HG03342 (cell line): ENCODE data around the gene NRDC.

Experiments
- ATAC-seq: cut with Tn5 transposase; IDR thresholded peaks from one replicate; pipeline ENCODE4 v1.9.1; 2021; ENCODE audit warnings: mild to moderate bottlenecking, moderate library complexity; ENCODE audit not compliant: unreplicated experiment

NRDC gene

GRCh38 chr1:51784997-51785421 is 93.5 kb downstream of the NRDC start:
- ATAC-seq: no peak

GRCh38 chr1:51780927-51781326 is 97.6 kb downstream of the NRDC start:
- ATAC-seq: no peak

GRCh38 chr1:51776408-51776807 is 102.1 kb downstream of the NRDC start:
- no peak for ATAC-seq

- peak; percentile 66 for ATAC-seq
These were observed 109.4 kb downstream of the NRDC start for GRCh38 chr1:51768971-51769588.

- no peak for ATAC-seq
These were observed 117.2 kb downstream of the NRDC start for GRCh38 chr1:51761351-51761750.

GRCh38 chr1:51760872-51761271 is 117.7 kb downstream of the NRDC start:
- ATAC-seq: no peak

- ATAC-seq: no peak
These were observed 120.2 kb downstream of the NRDC start for GRCh38 chr1:51758310-51758709.

GRCh38 chr1:51756290-51756689 is 122.2 kb downstream of the NRDC start:
- no peak for ATAC-seq

GRCh38 chr1:51755437-51755836 is 123.1 kb downstream of the NRDC start:
- no peak for ATAC-seq

GRCh38 chr1:51754666-51755065 is 123.9 kb downstream of the NRDC start:
- ATAC-seq: no peak

- no peak for ATAC-seq
These were observed 124.6 kb downstream of the NRDC start for GRCh38 chr1:51753969-51754368.

GRCh38 chr1:51752073-51752948 is 126.2 kb downstream of the NRDC start:
- no peak for ATAC-seq

- ATAC-seq: no peak
These were observed 127.8 kb downstream of the NRDC start for GRCh38 chr1:51750729-51751128.

- no peak for ATAC-seq
These were observed 128.3 kb downstream of the NRDC start for GRCh38 chr1:51750218-51750617.

- no peak for ATAC-seq
These were observed 129.4 kb downstream of the NRDC start for GRCh38 chr1:51749151-51749550.

- no peak for ATAC-seq
These were observed 133.3 kb downstream of the NRDC start for GRCh38 chr1:51745304-51745570.

- no peak for ATAC-seq
These were observed 133.8 kb downstream of the NRDC start for GRCh38 chr1:51744506-51745303.

- ATAC-seq: no peak
These were observed 137.3 kb downstream of the NRDC start for GRCh38 chr1:51741121-51741681.

- peak; percentile 56 for ATAC-seq
These were observed 137.9 kb downstream of the NRDC start for GRCh38 chr1:51740652-51741051.
